D341Med (cell line): ENCODE results near the gene ZNF600.
"Not testable (repeated sequence)": the region's sequence is repeated elsewhere in the genome, so short reads cannot be mapped to it uniquely, and the experiment has no call there.

Source experiments
- DNase-seq: peaks from one replicate; pipeline ENCODE4 v3.0.0; 2012; ENCODE audit warnings: low spot score

Gene ZNF600

GRCh38 chr19:52741951-52742485 is 44.6 kb downstream of the ZNF600 start:
- no peak for DNase-seq

GRCh38 chr19:52741371-52741770 is 45.2 kb downstream of the ZNF600 start:
- DNase-seq, result not testable (repeated sequence)

- no peak for DNase-seq
Measured at GRCh38 chr19:52739576-52739975, 47.0 kb downstream of the ZNF600 start.

GRCh38 chr19:52735734-52736133 is 50.9 kb downstream of the ZNF600 start:
- DNase-seq, result no peak

- DNase-seq, result peak; percentile 97
Measured at GRCh38 chr19:52734893-52735661, 51.5 kb downstream of the ZNF600 start, which contains the start of gene ZNF611. Gene ZNF611 (minus strand): TSS chr19:52735044. CDS start chr19:52715894, 19,150 bp downstream.

- peak; percentile 64 for DNase-seq
Measured at GRCh38 chr19:52734331-52734892, 52.2 kb downstream of the ZNF600 start.

- DNase-seq, result not testable (repeated sequence)
Measured at GRCh38 chr19:52726051-52726450, 60.5 kb downstream of the ZNF600 start.

- peak; percentile 36 for DNase-seq
Measured at GRCh38 chr19:52725528-52725961, 61.0 kb downstream of the ZNF600 start.

- DNase-seq, result no peak
Measured at GRCh38 chr19:52724701-52725514, 61.7 kb downstream of the ZNF600 start.

GRCh38 chr19:52723907-52724598 is 62.5 kb downstream of the ZNF600 start:
- DNase-seq, result not testable (repeated sequence)

- no peak for DNase-seq
Measured at GRCh38 chr19:52722062-52723003, 64.3 kb downstream of the ZNF600 start.

GRCh38 chr19:52720541-52720940 is 66.0 kb downstream of the ZNF600 start:
- DNase-seq, result not testable (repeated sequence)

GRCh38 chr19:52716522-52716921 is 70.1 kb downstream of the ZNF600 start:
- no peak for DNase-seq

GRCh38 chr19:52715902-52716301 is 70.7 kb downstream of the ZNF600 start:
- not testable (repeated sequence) for DNase-seq

GRCh38 chr19:52715330-52715729 is 71.3 kb downstream of the ZNF600 start:
- DNase-seq, result not testable (repeated sequence)
